Large intestine (tissue), 3 donors: ENCODE results near the gene NOL6. TPM values are rescaled to one million over a fixed set of nuclear protein-coding genes. Genes with fewer than 3 reads are reported as not detected.
"Not testable (repeated sequence)": the region's sequence is repeated elsewhere in the genome, so short reads cannot be mapped to it uniquely, and the experiment has no call there.

Source experiments
- DNase-seq, 2 donors: peaks; one replicate each; pipeline versions ENCODE4 v3.0.0 to v3.0.0-alpha.2; 2013
- H3K27ac ChIP-seq: one replicate; pipeline ENCODE4 v1.5.1; 2013; ENCODE audit warnings: low read length
- H3K27me3 ChIP-seq: 2 replicates; pipeline ENCODE4 v1.6.1; 2013; ENCODE audit warnings: low read length; ENCODE audit not compliant: control insufficient read depth, insufficient read depth
- H3K36me3 ChIP-seq: 2 replicates; pipeline ENCODE4 v1.6.1; 2013; ENCODE audit warnings: low read length; ENCODE audit not compliant: control insufficient read depth, insufficient read depth
- H3K4me1 ChIP-seq: one replicate; pipeline ENCODE4 v1.6.1; 2013; ENCODE audit warnings: low read length; ENCODE audit not compliant: control insufficient read depth, insufficient read depth
- H3K4me3 ChIP-seq: one replicate; pipeline ENCODE4 v1.5.1; 2013; ENCODE audit warnings: low read length
- H3K9me3 ChIP-seq: one replicate; pipeline ENCODE4 v1.6.1; 2013; ENCODE audit warnings: mild to moderate bottlenecking, low read depth, low read length, moderate library complexity; ENCODE audit not compliant: control insufficient read depth
- WGBS: methylation state at CpG from one replicate; pipeline ENCODE4 v1.1.5; 2013; ENCODE audit warnings: low lambda C conversion rate; ENCODE audit not compliant: insufficient coverage; 5-methylcytosine and 5-hydroxymethylcytosine counted together
- polyA plus RNA-seq: library from polyadenylated mRNA; unstranded; fragments of 120-200 nt; gene quantifications from one replicate; pipeline ENCODE4 v1.2.1, GENCODE V29; 2013

NOL6 gene
- polyA plus RNA-seq, 1 donor = 22.2 TPM

DNA sequence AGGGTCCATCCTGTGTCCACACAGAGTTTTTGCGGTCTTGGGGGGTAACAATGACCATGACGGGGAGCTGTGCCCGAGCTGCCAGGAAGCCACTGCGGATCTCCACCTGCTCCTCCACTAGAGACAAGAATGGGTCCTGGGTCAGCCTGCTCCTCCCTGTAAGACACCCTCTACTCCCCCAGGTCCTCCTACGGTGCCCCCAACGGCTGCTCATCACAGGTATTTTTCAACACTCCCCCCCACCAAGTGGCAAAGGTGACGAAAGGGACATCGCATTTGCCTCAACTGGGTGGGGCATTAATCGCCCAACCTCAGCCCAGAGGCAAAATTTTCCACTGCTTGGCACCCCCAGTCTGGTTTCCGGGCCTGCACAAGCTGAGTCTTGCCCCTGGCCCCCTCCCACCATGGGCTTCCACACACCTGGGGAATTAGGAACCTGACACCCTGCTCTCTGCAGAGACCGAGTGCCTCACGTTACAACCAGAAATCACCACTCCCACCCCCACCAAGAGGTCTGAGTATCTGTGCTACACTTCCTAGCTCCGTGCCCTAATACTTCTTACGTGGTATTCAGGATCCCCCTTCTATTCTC, 9.6 kb downstream of the NOL6 start:
- Histone ChIP-seq H3K36me3 (peaks cover 82% of the 10 kb centered on the region), H3K27ac (no peak overlapping the region), H3K27me3 (no peaks in the 10 kb centered on the region), H3K4me3 (no peak overlapping the region), H3K4me1 (no peaks in the 10 kb centered on the region), H3K9me3 (no peaks in the 10 kb centered on the region)
- WGBS = 88% methylated on average over 2 of the region's 14 CpGs
- DNase-seq = no peak

DNA sequence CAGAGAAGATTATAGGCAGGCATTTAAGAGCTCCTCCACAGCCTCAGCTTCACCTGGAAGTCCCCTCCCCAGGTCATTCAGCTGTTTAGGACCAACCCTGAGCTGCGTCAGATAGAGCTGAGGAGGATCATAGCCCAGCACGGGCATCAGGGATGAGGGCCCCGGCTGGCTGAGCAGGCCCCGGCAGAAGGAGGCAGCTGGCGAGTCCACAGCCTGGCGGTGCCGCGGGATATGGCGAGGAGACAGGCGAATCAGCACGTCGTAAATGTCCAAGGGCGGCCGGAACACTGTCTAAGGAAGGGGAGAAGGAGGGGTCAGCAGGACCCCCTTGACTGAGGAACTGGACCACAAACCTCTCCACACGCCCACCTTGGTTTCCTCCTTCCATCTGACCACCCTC, 10.6 kb downstream of the NOL6 start:
- peaks cover 7% of the 10 kb centered on the region for H3K4me1 ChIP-seq
- H3K36me3 ChIP-seq = peaks cover 72% of the 10 kb centered on the region
- WGBS = no CpG with 5 or more reads among the region's 15 CpGs
- no peak for DNase-seq
- no peak overlapping the region for H3K4me3 ChIP-seq
- H3K9me3 ChIP-seq = no peaks in the 10 kb centered on the region
- H3K27ac ChIP-seq = no peak overlapping the region
- no peaks in the 10 kb centered on the region for H3K27me3 ChIP-seq

DNA sequence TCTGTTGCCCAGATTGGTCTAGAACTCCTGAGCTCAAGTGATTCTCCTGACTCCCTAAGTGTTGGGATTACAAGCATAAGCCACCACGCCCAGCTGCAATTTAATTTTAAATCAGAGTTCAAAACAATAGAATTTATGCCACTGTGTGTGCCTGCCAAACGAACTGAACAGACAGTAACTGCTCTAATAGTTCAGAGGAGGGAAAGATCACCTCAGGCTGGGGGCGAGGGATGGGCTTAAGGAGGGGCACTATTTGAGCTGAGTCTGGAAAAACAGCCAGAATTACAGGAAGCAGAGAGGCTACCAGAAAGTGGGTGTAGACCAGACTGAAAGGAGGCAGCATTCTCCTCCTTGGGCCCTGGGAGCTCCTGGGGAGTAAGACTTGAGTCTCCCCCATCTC, 12.2 kb downstream of the NOL6 start:
- no peaks in the 10 kb centered on the region for H3K9me3 ChIP-seq
- peaks cover 55% of the 10 kb centered on the region for H3K36me3 ChIP-seq
- H3K27ac ChIP-seq = no peak overlapping the region
- peaks cover 10% of the 10 kb centered on the region for H3K4me1 ChIP-seq
- H3K27me3 ChIP-seq = no peaks in the 10 kb centered on the region
- whole genome bisulfite sequencing = no CpG with 5 or more reads among the region's 3 CpGs
- no peak overlapping the region for H3K4me3 ChIP-seq
- DNase-seq = no peak

DNA sequence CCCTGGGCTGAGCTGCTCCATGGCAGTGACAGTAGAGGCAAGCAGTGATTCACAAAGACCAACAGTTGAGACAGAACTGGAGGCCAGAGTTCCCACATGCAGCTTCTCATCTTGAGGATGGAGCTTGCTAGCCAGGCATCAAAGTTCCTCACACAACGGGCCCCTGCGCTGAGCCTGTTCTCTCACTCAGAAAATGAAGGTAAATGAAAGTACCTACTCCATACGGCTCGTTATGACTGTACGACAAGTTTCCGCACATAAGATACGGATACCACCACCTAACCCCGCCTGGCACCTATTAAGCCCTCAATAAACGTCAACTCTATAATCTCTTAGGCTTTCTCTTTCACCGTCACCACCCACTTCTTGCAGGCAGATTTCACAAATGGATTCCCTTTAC, 12.9 kb downstream of the NOL6 start:
- 95% methylated on average over 4 of the region's 10 CpGs for WGBS
- no peak for DNase-seq

DNA sequence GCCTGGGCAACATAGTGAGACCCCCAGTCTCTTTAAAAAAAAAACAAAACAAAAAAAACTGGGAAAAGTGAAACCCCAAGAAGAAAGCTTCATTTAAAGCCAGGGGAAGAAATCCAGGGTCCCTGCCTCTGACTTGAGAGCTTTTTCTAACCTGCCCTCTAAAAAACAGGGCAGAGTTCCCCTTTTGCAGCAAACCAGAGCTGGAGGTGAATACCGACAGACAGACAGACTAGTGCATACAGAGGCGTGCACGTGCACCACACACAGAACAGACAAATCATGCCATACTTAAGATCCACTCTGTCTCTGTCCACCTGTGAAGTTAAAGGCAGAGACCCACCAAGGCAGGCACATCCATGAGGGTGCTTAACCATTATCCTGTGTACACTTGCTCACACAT, 14.6 kb downstream of the NOL6 start:
- no peak overlapping the region for H3K27ac ChIP-seq
- peaks cover 16% of the 10 kb centered on the region for H3K4me1 ChIP-seq

More for the DNA sequence above, 12.9 kb downstream of the NOL6 start:
- no peaks in the 10 kb centered on the region for H3K9me3 ChIP-seq
- no peaks in the 10 kb centered on the region for H3K27me3 ChIP-seq
- peaks cover 10% of the 10 kb centered on the region for H3K4me1 ChIP-seq
- peaks cover 49% of the 10 kb centered on the region for H3K36me3 ChIP-seq
- H3K4me3 ChIP-seq = no peak overlapping the region
- no peak overlapping the region for H3K27ac ChIP-seq

DNA sequence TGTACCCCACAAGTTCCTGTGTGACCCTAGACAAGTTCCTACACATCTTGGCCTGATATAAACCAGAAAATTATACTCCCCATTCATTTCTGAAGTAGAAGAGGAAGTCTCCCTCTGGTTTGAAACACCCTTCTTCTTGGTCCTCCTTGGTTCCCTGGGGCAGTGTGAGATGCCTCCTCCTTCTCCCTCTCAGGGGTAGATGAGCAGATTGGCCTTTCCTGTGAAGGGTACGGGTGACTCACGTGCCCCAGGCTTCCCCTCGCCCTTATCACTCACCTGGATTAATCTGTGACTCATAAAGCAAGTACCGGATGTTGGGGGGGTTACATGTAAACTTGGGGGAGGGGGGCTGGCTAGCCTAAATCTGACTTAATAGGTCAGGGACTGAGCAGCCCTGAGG, 15.3 kb downstream of the NOL6 start:
- peak in 1 of 2 donors; percentile 69 for DNase-seq
- H3K4me3 ChIP-seq = no peak overlapping the region
- H3K36me3 ChIP-seq = peaks cover 25% of the 10 kb centered on the region
- H3K27me3 ChIP-seq = no peaks in the 10 kb centered on the region
- no CpG with 5 or more reads among the region's 4 CpGs for WGBS
- H3K4me1 ChIP-seq = peaks cover 23% of the 10 kb centered on the region
- no peak overlapping the region for H3K27ac ChIP-seq
- no peaks in the 10 kb centered on the region for H3K9me3 ChIP-seq

More for the DNA sequence above, 14.6 kb downstream of the NOL6 start:
- DNase-seq = no peak
- no peaks in the 10 kb centered on the region for H3K9me3 ChIP-seq
- no peaks in the 10 kb centered on the region for H3K27me3 ChIP-seq
- H3K36me3 ChIP-seq = peaks cover 31% of the 10 kb centered on the region
- no peak overlapping the region for H3K4me3 ChIP-seq
- no CpG with 5 or more reads among the region's 3 CpGs for WGBS

DNA sequence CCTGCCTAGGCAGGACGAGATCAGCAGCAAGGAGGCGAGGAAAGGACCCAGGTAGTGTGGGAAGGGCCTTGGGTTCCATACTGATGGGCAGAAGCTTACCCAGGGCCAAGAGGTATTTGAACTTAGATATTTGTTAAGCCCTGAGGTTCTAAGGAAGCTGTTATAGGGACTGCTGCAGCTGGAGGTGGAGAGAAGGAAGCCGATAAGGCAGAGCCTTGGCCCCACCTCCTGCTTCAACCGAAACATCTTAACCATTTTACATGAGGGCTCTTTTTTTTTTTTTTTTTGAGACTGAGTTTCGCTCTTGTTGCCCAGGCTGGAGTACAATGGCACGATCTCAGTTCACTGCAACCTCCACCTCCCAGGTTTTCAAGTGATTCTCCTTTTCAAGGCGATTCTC, 17.8 kb downstream of the NOL6 start:
- no peaks in the 10 kb centered on the region for H3K27me3 ChIP-seq
- no peak for DNase-seq
- H3K4me3 ChIP-seq = no peak overlapping the region
- peaks cover 5% of the 10 kb centered on the region for H3K36me3 ChIP-seq
- 40% methylated on average over 1 of the region's 7 CpGs for WGBS
- peaks cover 30% of the 10 kb centered on the region for H3K4me1 ChIP-seq
- H3K27ac ChIP-seq = no peak overlapping the region
- H3K9me3 ChIP-seq = no peaks in the 10 kb centered on the region

DNA sequence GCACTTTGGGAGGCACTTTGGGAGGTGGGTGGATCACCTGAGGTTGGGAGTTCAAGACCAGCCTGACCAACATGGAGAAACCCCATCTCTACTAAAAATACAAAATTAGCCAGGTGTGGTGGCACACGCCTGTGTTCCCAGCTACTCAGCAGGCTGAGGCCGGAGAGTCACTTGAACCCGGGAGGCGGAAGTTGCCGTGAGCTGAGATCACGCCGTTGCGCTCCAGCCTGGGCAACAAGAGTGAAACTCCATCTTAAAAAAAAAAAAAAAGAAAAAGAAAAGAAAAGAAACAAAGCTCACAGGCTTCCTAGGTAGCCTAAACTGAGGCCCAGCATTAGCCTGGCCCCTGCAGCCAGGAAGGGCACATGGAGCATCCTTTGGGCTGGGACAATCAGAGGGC, 18.3 kb downstream of the NOL6 start:
- H3K9me3 ChIP-seq, H3K36me3 ChIP-seq: not testable (repeated sequence)

DNA sequence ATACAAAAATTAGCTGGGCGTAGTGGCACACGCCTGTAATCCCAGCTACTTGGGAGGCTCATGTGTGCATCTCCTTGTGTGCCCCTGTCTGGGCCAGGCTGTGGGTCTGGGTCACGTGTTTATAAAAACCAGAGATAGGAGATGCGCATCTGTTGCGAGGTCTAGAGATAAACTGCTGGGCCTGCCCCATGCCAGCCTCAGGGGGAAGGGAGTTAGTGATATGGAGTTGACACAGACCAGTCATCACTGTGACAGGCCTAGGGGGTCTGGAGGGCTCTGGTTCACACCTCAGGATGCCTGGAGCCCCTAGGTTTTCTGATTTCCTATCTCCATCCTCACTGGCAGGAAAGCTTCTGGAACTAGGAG, 19.1 kb downstream of the NOL6 start:
- H3K4me1 ChIP-seq = peaks cover 37% of the 10 kb centered on the region
- not testable (repeated sequence) for DNase-seq, H3K36me3 ChIP-seq, H3K27me3 ChIP-seq, H3K4me3 ChIP-seq, H3K9me3 ChIP-seq, H3K27ac ChIP-seq
- no CpG with 5 or more reads among the region's 5 CpGs for WGBS

More for the DNA sequence above, 18.3 kb downstream of the NOL6 start:
- WGBS = no CpG with 5 or more reads among the region's 8 CpGs
- DNase-seq, H3K27me3 ChIP-seq, H3K27ac ChIP-seq, H3K4me3 ChIP-seq: not testable (repeated sequence)
- H3K4me1 ChIP-seq = peaks cover 35% of the 10 kb centered on the region

DNA sequence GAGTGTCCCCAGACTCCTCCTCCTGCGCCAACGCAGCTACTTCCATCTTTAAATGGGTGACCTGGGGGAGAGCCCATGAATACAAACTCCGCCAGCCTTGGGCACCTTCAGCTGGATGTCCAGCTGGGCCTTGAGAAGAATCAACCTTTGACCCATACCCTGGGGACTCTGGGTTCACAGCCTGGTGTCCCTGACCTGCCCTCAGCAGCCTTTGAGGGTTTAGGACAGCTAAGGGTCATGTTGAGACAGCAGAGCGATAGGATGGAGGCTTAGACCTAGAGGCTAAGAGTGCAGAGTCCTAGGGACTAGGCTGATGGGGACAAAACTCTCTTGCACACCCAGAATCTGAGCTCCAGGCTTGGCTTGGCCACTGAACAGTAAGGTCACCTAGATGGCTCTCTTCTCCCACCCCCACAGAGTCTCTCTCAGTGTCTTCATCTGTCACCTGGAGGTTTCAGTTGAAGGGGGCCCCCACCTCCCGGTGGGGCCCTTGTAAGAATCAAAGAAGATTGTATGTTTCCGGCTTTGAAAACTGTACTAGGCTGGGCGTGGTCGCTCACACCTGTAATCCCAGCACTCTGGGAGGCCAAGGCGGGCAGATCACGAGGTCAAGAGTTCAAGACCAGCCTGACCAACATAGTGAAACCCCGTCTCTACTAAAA, 19.6 kb downstream of the NOL6 start:
- H3K4me3 ChIP-seq = no peak overlapping the region
- no CpG with 5 or more reads among the region's 11 CpGs for WGBS
- H3K36me3 ChIP-seq = no peaks in the 10 kb centered on the region
- no peaks in the 10 kb centered on the region for H3K27me3 ChIP-seq
- peak in 1 of 2 donors; percentile 51 for DNase-seq
- no peak overlapping the region for H3K27ac ChIP-seq
- H3K4me1 ChIP-seq = peaks cover 37% of the 10 kb centered on the region
- no peaks in the 10 kb centered on the region for H3K9me3 ChIP-seq
